Measurements from ENCODE around the gene LYST.

The LYST gene

GRCh38 chr1:235708390-235708962 is 158.2 kb downstream of the LYST start:
- Histone ChIP-seq H4K20me1 (ENCODE audit: insufficient read depth, low read length) (no peaks in the 10 kb centered on the region), H3K27me3 (ENCODE audit: insufficient read depth, low read length) (no peaks in the 10 kb centered on the region), H3F3A (ENCODE audit: insufficient read depth, low read length) (no peaks in the 10 kb centered on the region), H3K27ac (ENCODE audit: low read depth, low read length, poor library complexity, severe bottlenecking) (no peak overlapping the region), H3K79me2 (ENCODE audit: insufficient read depth, low read length) (no peaks in the 10 kb centered on the region), H3K36me3 (ENCODE audit: insufficient read depth, low read length) (no peaks in the 10 kb centered on the region), H3K4me3 (ENCODE audit: low read depth, low read length, poor library complexity, severe bottlenecking) (no peak overlapping the region), H3K4me2 (ENCODE audit: low read length) (no peak overlapping the region), H3K9me3 (ENCODE audit: low read length) (no peaks in the 10 kb centered on the region), H3K4me1 (ENCODE audit: insufficient read depth, low read length, severe bottlenecking) (no peaks in the 10 kb centered on the region), H2AFZ (ENCODE audit: low read length) (no peak overlapping the region), H3K9me2 (ENCODE audit: low read depth, low read length) (no peaks in the 10 kb centered on the region), H3K9ac (ENCODE audit: low read length) (no peak overlapping the region)
- TF ChIP-seq, protein P1, sequence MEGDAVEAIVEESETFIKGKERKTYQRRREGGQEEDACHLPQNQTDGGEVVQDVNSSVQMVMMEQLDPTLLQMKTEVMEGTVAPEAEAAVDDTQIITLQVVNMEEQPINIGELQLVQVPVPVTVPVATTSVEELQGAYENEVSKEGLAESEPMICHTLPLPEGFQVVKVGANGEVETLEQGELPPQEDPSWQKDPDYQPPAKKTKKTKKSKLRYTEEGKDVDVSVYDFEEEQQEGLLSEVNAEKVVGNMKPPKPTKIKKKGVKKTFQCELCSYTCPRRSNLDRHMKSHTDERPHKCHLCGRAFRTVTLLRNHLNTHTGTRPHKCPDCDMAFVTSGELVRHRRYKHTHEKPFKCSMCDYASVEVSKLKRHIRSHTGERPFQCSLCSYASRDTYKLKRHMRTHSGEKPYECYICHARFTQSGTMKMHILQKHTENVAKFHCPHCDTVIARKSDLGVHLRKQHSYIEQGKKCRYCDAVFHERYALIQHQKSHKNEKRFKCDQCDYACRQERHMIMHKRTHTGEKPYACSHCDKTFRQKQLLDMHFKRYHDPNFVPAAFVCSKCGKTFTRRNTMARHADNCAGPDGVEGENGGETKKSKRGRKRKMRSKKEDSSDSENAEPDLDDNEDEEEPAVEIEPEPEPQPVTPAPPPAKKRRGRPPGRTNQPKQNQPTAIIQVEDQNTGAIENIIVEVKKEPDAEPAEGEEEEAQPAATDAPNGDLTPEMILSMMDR (IDR thresholded peaks at IDR 0.05; ENCODE audit: low read length) = no peak
- no peak for TF ChIP-seq EZH2 (IDR thresholded peaks at IDR 0.05; ENCODE audit: borderline replicate concordance, low read length)

- H3K27ac ChIP-seq (ENCODE audit: low read depth, low read length, poor library complexity, severe bottlenecking) = no peak overlapping the region
Measured at GRCh38 chr1:235703506-235703905, 163.2 kb downstream of the LYST start.

GRCh38 chr1:235702412-235702811 is 164.3 kb downstream of the LYST start:
- Histone ChIP-seq H2AFZ (ENCODE audit: low read length) (no peak overlapping the region), H3K4me2 (ENCODE audit: low read length) (no peak overlapping the region), H3K79me2 (ENCODE audit: insufficient read depth, low read length) (no peaks in the 10 kb centered on the region), H4K20me1 (ENCODE audit: insufficient read depth, low read length) (no peaks in the 10 kb centered on the region), H3K9me2 (ENCODE audit: low read depth, low read length) (no peaks in the 10 kb centered on the region), H3K4me1 (ENCODE audit: insufficient read depth, low read length, severe bottlenecking) (no peaks in the 10 kb centered on the region), H3F3A (ENCODE audit: insufficient read depth, low read length) (no peaks in the 10 kb centered on the region), H3K9ac (ENCODE audit: low read length) (no peak overlapping the region), H3K27ac (ENCODE audit: low read depth, low read length, poor library complexity, severe bottlenecking) (no peak overlapping the region), H3K36me3 (ENCODE audit: insufficient read depth, low read length) (no peaks in the 10 kb centered on the region), H3K9me3 (ENCODE audit: low read length) (no peaks in the 10 kb centered on the region), H3K4me3 (ENCODE audit: low read depth, low read length, poor library complexity, severe bottlenecking) (no peak overlapping the region), H3K27me3 (ENCODE audit: insufficient read depth, low read length) (no peaks in the 10 kb centered on the region)
- TF ChIP-seq, protein P1 (IDR thresholded peaks at IDR 0.05; ENCODE audit: low read length) = no peak
- TF ChIP-seq EZH2 (IDR thresholded peaks at IDR 0.05; ENCODE audit: borderline replicate concordance, low read length) = no peak

More at GRCh38 chr1:235703506-235703905, 163.2 kb downstream of the LYST start:
- no peak overlapping the region for H3K4me2 ChIP-seq (ENCODE audit: low read length)
- TF ChIP-seq, protein P1 (IDR thresholded peaks at IDR 0.05; ENCODE audit: low read length) = no peak
- no peak for TF ChIP-seq EZH2 (IDR thresholded peaks at IDR 0.05; ENCODE audit: borderline replicate concordance, low read length)
- H3K4me1 ChIP-seq (ENCODE audit: insufficient read depth, low read length, severe bottlenecking) = no peaks in the 10 kb centered on the region
- H2AFZ ChIP-seq (ENCODE audit: low read length) = no peak overlapping the region
- H3F3A ChIP-seq (ENCODE audit: insufficient read depth, low read length) = no peaks in the 10 kb centered on the region
- no peaks in the 10 kb centered on the region for H3K27me3 ChIP-seq (ENCODE audit: insufficient read depth, low read length)
- no peaks in the 10 kb centered on the region for H3K9me3 ChIP-seq (ENCODE audit: low read length)
- H3K79me2 ChIP-seq (ENCODE audit: insufficient read depth, low read length) = no peaks in the 10 kb centered on the region
- no peak overlapping the region for H3K9ac ChIP-seq (ENCODE audit: low read length)
- H4K20me1 ChIP-seq (ENCODE audit: insufficient read depth, low read length) = no peaks in the 10 kb centered on the region
- H3K36me3 ChIP-seq (ENCODE audit: insufficient read depth, low read length) = no peaks in the 10 kb centered on the region
- no peak overlapping the region for H3K4me3 ChIP-seq (ENCODE audit: low read depth, low read length, poor library complexity, severe bottlenecking)
- no peaks in the 10 kb centered on the region for H3K9me2 ChIP-seq (ENCODE audit: low read depth, low read length)

Measured in OCI-LY1 (cell line).